ENCODE measurements around the gene MRPS14. TPM values are rescaled to one million over a fixed set of nuclear protein-coding genes. Genes with fewer than 3 reads are reported as not detected.

MRPS14 gene
- total and polyA plus RNA-seq, 2 of the 4 experiments (the other 2 are of a cell fraction): 22.0 to 23.1 TPM

- POLR2A ChIA-PET (ENCODE audit: unreplicated experiment): no interaction called here
- no peaks in the 10 kb centered on the region for H3K9me3 ChIP-seq (ENCODE audit: control insufficient read depth, insufficient read depth, low read length)
- intact Hi-C loops (cut with micrococcal nuclease): no loop called here
- no peak overlapping the region for H3K4ac ChIP-seq (ENCODE audit: low read depth, low read length)
- no peak overlapping the region for H3K9ac ChIP-seq (ENCODE audit: low read depth, low read length)
- H3K23ac ChIP-seq (ENCODE audit: low read depth, low read length): no peak overlapping the region
- H2BK5ac ChIP-seq (ENCODE audit: low read depth, low read length, poor library complexity, severe bottlenecking): no peak overlapping the region
- no peak overlapping the region for H3K14ac ChIP-seq (replicated peaks; ENCODE audit: low read depth, low read length)
- no peak overlapping the region for H4K8ac ChIP-seq (ENCODE audit: low read depth in 2 of 2, low read length in 2 of 2)
- no peak overlapping the region for H3K56ac ChIP-seq (ENCODE audit: extremely low read depth, insufficient read depth, low read length)
- H3K4me1 ChIP-seq (ENCODE audit: control insufficient read depth, insufficient read depth, low read length): no peaks in the 10 kb centered on the region
- no peak overlapping the region for H2BK120ac ChIP-seq (ENCODE audit: low read depth, low read length)
- H3K79me1 ChIP-seq (ENCODE audit: low read depth in 1 of 2, low read length in 2 of 2): peaks cover 10 to 19% of the 10 kb centered on the region in 2 experiments; a peak in 3 of 4 replicates
- H4K91ac ChIP-seq (ENCODE audit: insufficient read depth, low read depth, low read length): no peak overlapping the region
- no peak overlapping the region for H2BK20ac ChIP-seq (ENCODE audit: low read depth, low read length)
- no peak overlapping the region for H2AFZ ChIP-seq (replicated peaks; ENCODE audit: low read length, poor library complexity)
- H3K9me1 ChIP-seq (ENCODE audit: insufficient read depth, low read length): no peaks in the 10 kb centered on the region
- in situ Hi-C loops (cut with MboI; ENCODE audit: low sequenced_read_pairs): no loop called here
- H3K36me3 ChIP-seq (ENCODE audit: control insufficient read depth, insufficient read depth, low read length): no peaks in the 10 kb centered on the region
- CTCF ChIA-PET: no interaction called here
- H3K27ac ChIP-seq (ENCODE audit: insufficient read depth, low read length): no peak overlapping the region
- dilution Hi-C loops (cut with HindIII; ENCODE audit: low sequenced_read_pairs, unreplicated experiment): no loop called here
- H2BK15ac ChIP-seq (ENCODE audit: low read depth, low read length): no peak overlapping the region
- no peak for TF ChIP-seq CEBPB (IDR thresholded peaks at IDR 0.05; ENCODE audit: low read depth, low read length)
- no peak for TF ChIP-seq BHLHE40 (IDR thresholded peaks at IDR 0.05; ENCODE audit: low read depth, low read length)
- TF ChIP-seq RCOR1 (IDR thresholded peaks at IDR 0.05; ENCODE audit: insufficient replicate concordance, low read length): no peak
- no peak for TF ChIP-seq RFX5 (IDR thresholded peaks at IDR 0.05; ENCODE audit: low read depth, low read length)
- TF ChIP-seq POLR2A (IDR thresholded peaks at IDR 0.05; ENCODE audit: low read depth, low read length): no peak
- no peak for TF ChIP-seq MAZ (IDR thresholded peaks at IDR 0.05; ENCODE audit: borderline replicate concordance, low read depth, low read length)
- TF ChIP-seq MAFK (IDR thresholded peaks at IDR 0.05; ENCODE audit: low read depth, low read length): no peak
- no peak for TF ChIP-seq SMC3 (IDR thresholded peaks at IDR 0.05; ENCODE audit: low read depth, low read length)
- TF ChIP-seq USF2 (IDR thresholded peaks at IDR 0.05; ENCODE audit: low read depth, low read length): no peak
- TF ChIP-seq CHD1 (IDR thresholded peaks at IDR 0.05; ENCODE audit: low read depth, low read length): no peak
- no peak for TF ChIP-seq NFE2L2 (IDR thresholded peaks at IDR 0.05; ENCODE audit: low read depth, low read length)
- no peak for TF ChIP-seq RAD21 (IDR thresholded peaks at IDR 0.05; ENCODE audit: low read length)
- no peak for TF ChIP-seq ELK1 (IDR thresholded peaks at IDR 0.05; ENCODE audit: borderline replicate concordance, low read depth, low read length)
- TF ChIP-seq MXI1 (IDR thresholded peaks at IDR 0.05; ENCODE audit: borderline replicate concordance, low read depth, low read length): no peak
- no peak overlapping the region for H2AK5ac ChIP-seq (ENCODE audit: low read depth, low read length)
- no peak overlapping the region for H3K4me2 ChIP-seq (ENCODE audit: low read depth, low read length)
- no peak overlapping the region for H3K18ac ChIP-seq (ENCODE audit: low read depth, low read length)
- no peak overlapping the region for H3K4me3 ChIP-seq (ENCODE audit: insufficient read depth, low read depth, low read length)
- H4K5ac ChIP-seq (ENCODE audit: low read depth, low read length): no peak overlapping the region
- no peak for ATAC-seq (ENCODE audit: low read depth)
- no CpG with 5 or more reads among the region's 2 CpGs for WGBS, 2 experiments (ENCODE audit: extremely low coverage in 2 of 2, insufficient read length in 1 of 2)
- H4K20me1 ChIP-seq (ENCODE audit: insufficient read depth, low read length): no peaks in the 10 kb centered on the region
- DNase-seq: no peak
- H3K27me3 ChIP-seq (ENCODE audit: control insufficient read depth, insufficient read depth, low read length): no peaks in the 10 kb centered on the region
- no TSS peak for BruUV-seq (replicated peaks)
- no peak overlapping the region for H2AK9ac ChIP-seq (replicated peaks; ENCODE audit: low read depth, low read length, poor library complexity)
Measured at GRCh38 chr1:175024773-175025172, 1.5 kb upstream of the MRPS14 start.

Measured in IMR-90 (cell line).